ENCODE results near the gene EIF2S1.
"Not testable (repeated sequence)": the region's sequence is repeated elsewhere in the genome, so short reads cannot be mapped to it uniquely, and the experiment has no call there.

Gene EIF2S1

GRCh38 chr14:67359775-67360469, at the start of gene EIF2S1, which contains the start of gene ATP6V1D:
EIF2S1 (plus strand) TSS chr14:67360328; CDS start chr14:67364768, 4,440 bp downstream.
ATP6V1D (minus strand) TSS chr14:67359804; CDS start chr14:67359698, 106 bp downstream.
- peak; percentile 100 for DNase-seq

- DNase-seq: no peak
Measured at GRCh38 chr14:67311868-67312267, 48.3 kb upstream of the EIF2S1 start.

GRCh38 chr14:67313153-67313552, 47.0 kb upstream of the EIF2S1 start:
- no peak for DNase-seq

- no peak for DNase-seq
Measured at GRCh38 chr14:67317822-67318221, 42.3 kb upstream of the EIF2S1 start.

GRCh38 chr14:67319142-67319541, 41.0 kb upstream of the EIF2S1 start:
- DNase-seq: no peak

GRCh38 chr14:67329666-67330065, 30.5 kb upstream of the EIF2S1 start:
- not testable (repeated sequence) for DNase-seq

- DNase-seq: no peak
Measured at GRCh38 chr14:67331368-67332125, 28.6 kb upstream of the EIF2S1 start.

- no peak for DNase-seq
Measured at GRCh38 chr14:67332468-67332867, 27.7 kb upstream of the EIF2S1 start.

GRCh38 chr14:67335781-67336180, 24.3 kb upstream of the EIF2S1 start:
- DNase-seq: no peak

GRCh38 chr14:67341231-67341630, 18.9 kb upstream of the EIF2S1 start:
- DNase-seq: not testable (repeated sequence)

GRCh38 chr14:67343601-67344230, 16.4 kb upstream of the EIF2S1 start:
- DNase-seq: no peak

- no peak for DNase-seq
Measured at GRCh38 chr14:67345583-67345982, 14.5 kb upstream of the EIF2S1 start.

GRCh38 chr14:67352055-67352454, 8.1 kb upstream of the EIF2S1 start:
- DNase-seq: no peak

GRCh38 chr14:67357186-67357968, 2.8 kb upstream of the EIF2S1 start:
- DNase-seq: peak; percentile 51

GRCh38 chr14:67357969-67358354, 2.2 kb upstream of the EIF2S1 start:
- DNase-seq: peak; percentile 33

GRCh38 chr14:67358924-67359774, 979 bp upstream of the EIF2S1 start:
- DNase-seq: peak; percentile 19

- DNase-seq: no peak
Measured at GRCh38 chr14:67360470-67361206, 510 bp downstream of the EIF2S1 start.

- no peak for DNase-seq
Measured at GRCh38 chr14:67365476-67365875, 5.3 kb downstream of the EIF2S1 start.

- DNase-seq: no peak
Measured at GRCh38 chr14:67370830-67371229, 10.7 kb downstream of the EIF2S1 start.

GRCh38 chr14:67371247-67372148, 11.4 kb downstream of the EIF2S1 start:
- peak; percentile 39 for DNase-seq
